HG02623 (cell line): ENCODE measurements around the gene NUDT14.

Experiments used
- ATAC-seq: cut with Tn5 transposase; IDR thresholded peaks from one replicate; pipeline ENCODE4 v1.9.1; 2021; ENCODE audit warnings: moderate library complexity; ENCODE audit not compliant: unreplicated experiment

Gene NUDT14

DNA sequence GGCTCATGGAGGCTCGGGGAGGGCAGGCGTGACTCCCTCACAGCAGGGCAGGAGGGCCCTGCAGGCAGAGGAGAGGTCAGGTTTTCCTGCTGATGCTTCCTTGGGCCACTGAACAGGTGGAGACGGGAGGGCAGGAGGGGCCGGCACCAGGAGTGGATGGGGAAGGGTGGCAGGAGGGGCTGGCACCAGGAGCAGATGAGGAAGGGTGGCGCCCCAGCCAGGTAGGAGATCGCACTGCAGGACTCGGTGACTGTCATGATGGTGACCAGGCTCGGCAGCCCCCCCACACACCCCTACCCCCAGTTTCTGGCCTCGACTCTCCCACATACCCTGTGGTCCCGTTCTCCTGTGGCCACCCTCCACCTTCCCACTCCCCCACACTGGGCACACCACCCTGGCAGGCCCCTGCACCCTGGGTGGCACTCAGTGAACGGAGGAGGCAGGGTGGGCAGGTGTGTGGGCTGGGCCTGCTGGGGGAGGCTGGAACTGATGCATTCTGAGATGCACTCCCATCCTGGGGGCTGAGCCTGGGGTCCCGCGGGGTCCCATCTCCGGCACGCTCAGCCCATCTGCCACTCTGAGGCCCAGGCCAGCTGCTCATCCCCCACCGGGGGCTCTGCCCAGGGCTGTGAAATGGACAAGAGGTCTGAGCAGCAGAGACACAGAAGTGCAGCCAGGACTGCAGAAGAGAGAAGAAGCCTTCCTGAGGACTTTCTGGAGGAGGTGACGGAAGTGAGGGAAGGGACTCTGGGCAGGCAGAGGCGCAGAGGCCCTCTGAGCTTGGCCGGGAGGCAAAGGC is 2.8 kb downstream of the NUDT14 start:
- no peak for ATAC-seq

- ATAC-seq = no peak
Observed at GRCh38 chr14:105177082-105177481, 4.0 kb downstream of the NUDT14 start.

DNA sequence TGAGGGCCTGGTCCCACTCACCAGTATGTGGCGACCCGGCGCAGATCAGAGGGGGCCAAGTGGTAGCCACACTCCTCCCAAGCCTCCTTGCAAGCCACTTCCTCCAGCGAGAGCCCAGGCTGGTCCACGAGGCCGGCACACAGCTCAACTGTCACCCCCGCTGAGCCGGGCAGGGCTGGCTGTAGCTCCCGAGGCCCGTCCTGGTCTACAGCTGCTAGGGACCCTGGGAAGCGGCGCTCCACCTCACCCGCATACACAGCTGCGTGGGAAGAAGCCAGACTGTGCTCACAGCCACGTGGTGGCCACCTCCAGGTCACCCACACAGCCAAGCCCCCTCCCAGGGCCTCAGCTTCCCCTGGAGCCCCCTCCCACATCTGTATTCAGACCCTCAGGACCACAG is 4.6 kb downstream of the NUDT14 start:
- no peak for ATAC-seq

- no peak for ATAC-seq
Observed at GRCh38 chr14:105173901-105174894, 6.9 kb downstream of the NUDT14 start.

DNA sequence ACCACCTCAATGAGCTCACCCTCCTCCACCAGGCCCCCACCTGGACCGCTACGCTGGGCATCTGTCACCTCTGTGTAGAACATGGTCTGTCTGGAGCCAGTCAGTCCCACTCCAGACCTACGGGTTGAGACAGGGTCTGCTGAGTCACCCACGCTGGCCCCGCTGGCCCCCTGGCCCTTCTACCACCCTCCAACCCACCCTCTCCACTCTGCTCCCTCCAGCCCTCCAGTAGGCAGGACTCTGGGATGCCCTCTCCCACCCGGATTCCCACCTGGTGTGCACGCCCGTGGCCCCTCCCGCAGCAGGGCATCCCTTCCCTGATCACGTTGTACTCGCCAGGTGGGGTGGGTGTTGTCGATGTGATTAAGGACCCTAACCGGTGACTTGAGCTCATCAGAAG is 8.0 kb downstream of the NUDT14 start:
- ATAC-seq = no peak

DNA sequence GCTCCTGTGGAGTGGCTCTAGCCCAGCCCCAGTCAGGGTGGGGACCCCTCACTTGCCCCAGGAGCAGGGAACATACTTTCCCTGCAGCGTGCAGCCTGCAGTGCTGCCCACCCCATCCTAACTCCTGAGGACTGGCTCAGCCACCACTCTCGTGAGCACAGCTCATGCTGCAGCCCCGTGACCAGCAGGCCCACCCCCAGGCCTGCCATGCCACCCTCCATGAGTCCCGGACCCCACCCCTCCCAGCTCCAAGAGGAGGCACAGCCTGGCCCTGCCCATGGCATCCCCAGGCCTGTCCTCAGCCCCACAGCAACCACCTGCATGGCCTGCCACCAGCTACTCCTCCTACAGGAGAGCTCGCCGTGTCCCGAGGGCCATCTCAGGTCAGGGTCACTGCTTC is 8.6 kb downstream of the NUDT14 start:
- no peak for ATAC-seq

- ATAC-seq = no peak
Observed at GRCh38 chr14:105171004-105171673, 10.0 kb downstream of the NUDT14 start.

- ATAC-seq = no peak
Observed at GRCh38 chr14:105169776-105170655, 11.1 kb downstream of the NUDT14 start.

GRCh38 chr14:105168979-105169507 is 12.1 kb downstream of the NUDT14 start:
- no peak for ATAC-seq

DNA sequence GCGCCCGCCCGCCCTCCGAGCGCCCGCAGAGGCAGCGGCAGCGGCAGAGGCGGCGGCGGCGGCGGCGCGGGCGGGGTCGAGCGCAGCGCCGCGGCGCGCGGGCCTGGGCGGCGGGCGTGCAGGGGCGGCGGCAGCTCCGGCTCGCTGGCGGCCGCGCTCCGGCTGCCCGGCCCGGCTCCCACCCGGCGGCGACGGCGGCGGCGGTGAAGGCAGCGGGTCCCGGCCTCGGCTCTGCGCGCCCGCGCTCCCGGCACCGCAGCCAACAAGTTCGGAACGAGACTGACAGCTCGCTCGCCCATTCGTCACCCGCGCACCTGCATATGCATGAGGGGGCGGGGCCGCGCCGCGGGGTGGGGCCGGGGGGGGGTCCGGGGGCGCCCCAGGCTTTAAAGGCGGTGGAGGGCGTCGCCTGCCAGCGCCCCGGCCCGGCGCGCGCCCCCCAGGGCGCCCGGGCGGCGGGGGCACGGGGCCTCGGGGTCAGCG is 12.6 kb downstream of the NUDT14 start, which contains the start of gene JAG2:
JAG2 (minus strand) TSS at position 281 of the 483 bp plus-strand sequence. CDS start 356 bp downstream, outside the sequence.
- no peak for ATAC-seq

GRCh38 chr14:105168093-105168420 is 13.1 kb downstream of the NUDT14 start:
- no peak for ATAC-seq

DNA sequence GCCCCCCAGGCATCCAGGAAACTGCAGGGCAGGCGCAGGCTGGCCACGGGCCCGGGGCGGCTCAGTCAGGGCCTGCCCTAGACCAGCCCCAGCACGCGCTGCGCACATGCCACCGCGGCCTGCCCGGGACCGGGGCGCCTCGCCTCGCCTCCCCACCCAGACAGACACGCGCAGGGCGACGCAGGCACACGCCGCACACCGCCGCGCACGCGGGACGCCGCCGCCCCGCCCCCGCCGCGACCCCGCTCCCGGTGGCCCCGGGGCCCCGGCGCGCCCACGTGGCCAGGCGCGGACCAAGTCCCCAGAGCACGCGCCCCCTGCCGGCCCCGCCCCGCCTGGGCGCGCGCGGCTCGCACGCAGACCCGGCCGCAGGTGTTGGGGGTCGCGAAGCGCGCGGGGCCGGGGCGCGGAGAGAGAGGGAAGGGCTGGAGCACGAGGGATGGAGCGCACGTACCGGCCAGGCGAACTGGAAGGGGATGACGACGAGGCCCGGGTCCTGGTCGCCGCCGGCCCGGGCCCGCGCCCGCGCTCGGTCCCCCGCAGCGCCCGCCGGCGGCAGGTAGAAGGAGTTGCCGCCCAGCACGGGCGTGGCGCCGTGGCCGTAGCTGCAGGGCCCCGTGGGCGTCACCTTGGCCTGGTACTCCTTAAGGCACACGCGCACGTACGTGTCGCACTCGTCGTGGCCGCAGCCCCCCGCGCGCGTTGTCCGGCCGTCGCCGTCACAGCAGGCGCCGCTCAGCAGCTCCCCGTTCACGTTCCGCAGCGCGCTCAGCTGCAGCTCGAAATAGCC is 13.6 kb downstream of the NUDT14 start:
- ATAC-seq = no peak

DNA sequence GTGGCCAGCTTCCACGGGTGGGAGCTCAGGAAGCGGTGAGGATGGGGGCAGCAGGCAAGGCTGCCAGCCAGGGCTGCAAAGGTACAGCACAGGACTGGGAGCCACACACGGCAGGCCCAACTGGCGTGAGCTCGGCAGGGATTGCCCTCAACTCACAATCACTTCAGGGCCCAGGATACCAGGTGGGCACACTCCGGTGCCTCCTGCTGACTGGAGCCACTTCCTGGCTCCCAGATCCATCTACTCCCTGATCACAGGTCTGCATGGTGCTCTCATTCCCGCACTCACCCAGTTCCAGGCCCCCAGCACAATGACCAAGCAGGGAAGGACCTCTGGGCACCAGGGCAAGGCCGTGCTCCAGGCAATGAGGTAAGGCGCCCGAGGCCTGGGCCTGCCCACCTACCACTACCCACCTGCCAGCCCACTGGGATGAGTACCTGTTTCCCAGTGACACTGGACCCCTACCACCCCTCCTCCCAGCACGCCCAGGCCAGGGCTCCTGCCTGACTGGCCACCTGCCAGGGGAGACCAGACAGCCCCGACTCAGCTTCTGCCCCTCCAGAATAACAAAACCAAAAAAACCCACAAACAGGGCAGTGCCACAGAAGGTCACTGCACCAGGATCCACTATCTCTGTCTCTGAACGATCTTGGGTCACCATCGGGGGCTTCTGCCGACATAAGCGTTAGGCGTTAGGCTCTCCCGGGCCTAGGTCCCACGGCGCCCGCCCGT is 14.4 kb downstream of the NUDT14 start:
- no peak for ATAC-seq

DNA sequence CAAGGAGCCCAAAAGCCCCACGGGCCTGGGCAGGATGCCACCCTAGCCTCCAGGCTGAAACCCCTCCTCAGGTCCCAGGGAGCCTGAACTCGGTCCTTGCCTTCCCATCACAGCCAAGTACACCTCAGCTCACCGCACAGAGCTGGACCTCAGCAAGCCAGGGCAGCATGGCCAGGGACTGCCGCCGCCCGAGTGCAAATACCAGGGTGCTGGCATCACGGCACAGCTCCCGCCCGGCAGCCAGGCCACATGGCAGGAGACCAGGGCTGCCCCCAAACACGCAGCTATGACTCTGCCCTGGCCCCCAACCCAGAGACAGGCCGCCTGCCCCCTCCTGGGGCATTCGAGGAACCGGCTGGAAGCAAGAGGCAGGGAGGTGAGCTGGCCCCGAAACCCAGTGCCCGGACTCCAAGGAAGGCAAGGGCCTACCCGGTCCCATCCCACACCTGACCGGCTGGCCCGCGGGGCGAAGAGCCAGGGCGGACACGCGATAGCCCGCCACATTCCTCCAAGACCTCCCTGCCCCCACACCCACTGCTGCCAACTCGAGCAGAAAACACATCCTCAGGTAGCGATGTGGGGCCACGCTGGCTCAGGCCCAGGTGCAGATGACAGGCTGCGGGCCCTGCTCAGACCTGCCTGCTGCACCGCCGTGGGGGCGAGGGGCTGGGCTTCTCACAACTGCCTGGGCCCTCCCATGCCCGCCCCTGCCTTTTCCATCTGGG is 15.2 kb downstream of the NUDT14 start:
- no peak for ATAC-seq

DNA sequence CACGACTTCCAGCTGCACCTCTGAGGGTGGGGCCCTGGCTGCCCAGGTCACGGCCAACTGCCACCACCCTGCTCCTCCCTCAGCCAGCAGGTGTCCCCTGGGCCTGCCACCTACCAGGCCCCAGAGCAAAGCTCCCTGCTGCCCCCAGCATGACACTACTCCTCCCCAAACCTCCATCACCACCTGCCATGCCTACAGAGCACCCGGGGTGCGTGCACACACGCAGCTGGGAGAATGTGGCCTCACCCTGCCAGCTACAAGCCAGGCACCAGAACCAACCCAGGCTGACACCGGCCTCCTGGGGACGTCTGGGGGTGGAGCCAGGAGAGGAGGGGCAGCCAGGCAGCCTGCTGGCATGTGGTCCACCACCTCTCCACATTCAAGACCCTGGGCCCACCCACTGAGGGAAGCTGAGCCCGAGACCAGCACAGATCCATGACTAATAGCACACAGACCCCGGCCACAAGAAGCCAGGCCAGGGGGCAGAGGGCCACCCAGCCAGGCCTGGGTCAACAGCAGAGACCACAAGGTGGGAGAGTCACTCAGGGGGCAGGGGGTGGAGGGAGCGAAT is 15.9 kb downstream of the NUDT14 start:
- no peak for ATAC-seq

DNA sequence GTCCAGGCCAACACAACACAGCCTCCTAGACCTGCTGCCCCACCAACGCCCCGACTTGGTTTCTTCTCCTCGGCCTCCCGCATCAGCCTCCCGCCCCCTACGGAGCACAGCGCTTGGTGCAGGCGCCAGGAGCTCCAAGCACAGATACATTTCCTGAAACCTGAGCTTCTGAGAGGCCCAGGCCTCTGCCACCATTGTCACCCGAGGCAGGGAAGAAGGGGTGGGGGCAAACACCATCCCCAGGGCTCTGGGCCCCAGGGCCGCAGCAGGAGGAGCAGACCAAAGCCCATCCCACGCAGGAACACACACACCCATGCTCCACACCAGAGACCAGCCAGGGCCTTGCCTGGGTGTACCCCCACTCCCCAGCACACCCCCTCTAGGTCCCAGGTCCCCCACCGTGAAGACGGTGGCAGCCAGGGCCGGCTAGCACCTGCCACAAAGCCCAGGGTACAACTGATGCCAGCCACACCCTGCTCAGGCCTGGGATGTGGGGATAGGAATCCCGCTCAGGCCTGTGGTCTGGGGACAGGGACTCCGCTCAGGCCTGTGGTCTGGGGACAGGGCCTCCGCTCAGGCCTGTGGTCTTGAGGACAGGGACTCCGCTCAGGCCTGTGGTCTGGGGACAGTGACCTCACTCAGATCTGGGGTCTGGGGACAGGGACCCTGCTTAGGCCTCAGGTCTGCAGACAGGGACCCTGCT is 17.9 kb downstream of the NUDT14 start:
- ATAC-seq = no peak

GRCh38 chr14:105162669-105162979 is 18.5 kb downstream of the NUDT14 start:
- ATAC-seq = no peak
